H9 (cell line): ENCODE measurements around the gene IL16. TPM values are rescaled to one million over a fixed set of nuclear protein-coding genes. Genes with fewer than 3 reads are reported as not detected.

Source experiments
- DNase-seq: peaks from one replicate; pipeline ENCODE4 v3.0.0-alpha.2; 2017
- H2AFZ ChIP-seq: one replicate; pipeline ENCODE4 v1.6.1; 2013; ENCODE audit warnings: mild to moderate bottlenecking, low read length, control low read depth, moderate library complexity
- H2AK5ac ChIP-seq: 2 replicates; pipeline ENCODE4 v1.6.1; 2013; ENCODE audit warnings: low read length, control low read depth, mixed read lengths; ENCODE audit not compliant: insufficient read length
- H2BK120ac ChIP-seq: one replicate; pipeline ENCODE4 v1.6.1; 2013; ENCODE audit warnings: low read depth, mild to moderate bottlenecking, low read length, control low read depth, inconsistent platforms; ENCODE audit not compliant: poor library complexity, severe bottlenecking
- H2BK12ac ChIP-seq: 2 replicates; pipeline ENCODE4 v1.6.1; 2013; ENCODE audit warnings: low read length, control low read depth, mixed read lengths, low read depth; ENCODE audit not compliant: insufficient read length
- H2BK15ac ChIP-seq: 2 replicates; pipeline ENCODE4 v1.6.1; 2013; ENCODE audit warnings: low read depth, low read length, control low read depth
- H2BK20ac ChIP-seq: one replicate; pipeline ENCODE4 v1.6.1; 2013; ENCODE audit warnings: low read depth, mild to moderate bottlenecking, low read length, control low read depth, inconsistent platforms; ENCODE audit not compliant: poor library complexity, severe bottlenecking
- H2BK5ac ChIP-seq: 2 replicates; pipeline ENCODE4 v1.6.1; 2013; ENCODE audit warnings: low read length, control low read depth, mixed read lengths; ENCODE audit not compliant: insufficient read length
- H3K14ac ChIP-seq: 2 replicates; pipeline ENCODE4 v1.6.1; 2013; ENCODE audit warnings: low read length, control low read depth; ENCODE audit not compliant: insufficient read depth
- H3K18ac ChIP-seq: 2 replicates; pipeline ENCODE4 v1.6.1; 2013; ENCODE audit warnings: low read depth, mild to moderate bottlenecking, mixed read lengths, low read length, control low read depth; ENCODE audit not compliant: insufficient read length
- H3K23ac ChIP-seq: 2 replicates; pipeline ENCODE4 v1.6.1; 2013; ENCODE audit warnings: low read length, control low read depth, mixed read lengths, low read depth; ENCODE audit not compliant: insufficient read length
- H3K23me2 ChIP-seq: 2 replicates; pipeline ENCODE4 v1.6.1; 2013; ENCODE audit warnings: low read depth, mild to moderate bottlenecking, mixed read lengths, low read length, control low read depth; ENCODE audit not compliant: insufficient read length, poor library complexity, severe bottlenecking
- H3K27ac ChIP-seq: 2 replicates; pipeline ENCODE4 v1.5.1; 2013; ENCODE audit warnings: low read length, control low read depth, mixed read lengths, low read depth; ENCODE audit not compliant: insufficient read length
- H3K27me3 ChIP-seq: 2 replicates; pipeline ENCODE4 v1.6.1; 2013; ENCODE audit warnings: low read length, control low read depth, inconsistent platforms; ENCODE audit not compliant: insufficient read depth
- H3K4ac ChIP-seq: 2 replicates; pipeline ENCODE4 v1.6.1; 2013; ENCODE audit warnings: low read depth, mild to moderate bottlenecking, control low read depth, inconsistent platforms, low read length, moderate library complexity
- H3K4me1 ChIP-seq: 2 replicates; pipeline ENCODE4 v1.6.1; 2013; ENCODE audit warnings: low read length, control low read depth, inconsistent platforms; ENCODE audit not compliant: insufficient read depth
- H3K4me2 ChIP-seq: 2 replicates; pipeline ENCODE4 v1.6.1; 2013; ENCODE audit warnings: low read length, control low read depth, mixed read lengths; ENCODE audit not compliant: insufficient read length, insufficient read depth
- H3K56ac ChIP-seq: 2 replicates; pipeline ENCODE4 v1.6.1; 2013; ENCODE audit warnings: low read depth, mild to moderate bottlenecking, mixed read lengths, low read length, control low read depth; ENCODE audit not compliant: insufficient read length
- H3K79me1 ChIP-seq: 2 replicates; pipeline ENCODE4 v1.6.1; 2013; ENCODE audit warnings: low read depth, mild to moderate bottlenecking, moderate library complexity, low read length, control low read depth, inconsistent platforms; ENCODE audit not compliant: insufficient read depth, poor library complexity, severe bottlenecking
- H3K79me2 ChIP-seq: 2 replicates; pipeline ENCODE4 v1.6.1; 2013; ENCODE audit warnings: low read length, control low read depth, inconsistent platforms; ENCODE audit not compliant: insufficient read depth
- H3K9ac ChIP-seq: 2 replicates; pipeline ENCODE4 v1.6.1; 2013; ENCODE audit warnings: low read length, control low read depth, mixed read lengths; ENCODE audit not compliant: insufficient read length; ENCODE audit errors: extremely low read depth
- H3K9me3 ChIP-seq: one replicate; pipeline ENCODE4 v1.6.1; 2013; ENCODE audit warnings: low read depth, low read length, inconsistent platforms; ENCODE audit not compliant: control insufficient read depth
- H3T11ph ChIP-seq: one replicate; pipeline ENCODE4 v1.6.1; 2013; ENCODE audit warnings: mild to moderate bottlenecking, low read length, control low read depth, inconsistent platforms
- H4K20me1 ChIP-seq: one replicate; pipeline ENCODE4 v1.6.1; 2013; ENCODE audit not compliant: control insufficient read depth, insufficient read length, insufficient read depth
- H4K5ac ChIP-seq: 2 replicates; pipeline ENCODE4 v1.6.1; 2013; ENCODE audit warnings: low read depth, mild to moderate bottlenecking, mixed read lengths, low read length, control low read depth; ENCODE audit not compliant: insufficient read length
- H4K8ac ChIP-seq: replicated peaks from 2 replicates; pipeline ENCODE4 v1.6.1; 2013; ENCODE audit warnings: low read length, control low read depth, mixed read lengths, low read depth; ENCODE audit not compliant: insufficient read length
- H4K91ac ChIP-seq: 2 replicates; pipeline ENCODE4 v1.6.1; 2013; ENCODE audit warnings: low read depth, mild to moderate bottlenecking, moderate library complexity, mixed read lengths, low read length, control low read depth; ENCODE audit not compliant: insufficient read length
- H3K27ac Mint-ChIP-seq, 3 experiments: 2 replicates in 2 of 3; 3 replicates in 1 of 3; pipeline ENCODE4 v1.8.0; 2020 to 2021; ENCODE audit warnings: mixed read lengths in 3 of 3, mild to moderate bottlenecking in 1 of 3, moderate library complexity in 1 of 3
- H3K27me3 Mint-ChIP-seq: 2 replicates; pipeline ENCODE4 v1.8.0; 2021; ENCODE audit warnings: low read depth, mild to moderate bottlenecking, moderate library complexity, mixed read lengths
- H3K36me3 Mint-ChIP-seq, 3 experiments: 2 replicates in 2 of 3; 3 replicates in 1 of 3; pipeline ENCODE4 v1.8.0; 2020 to 2021; ENCODE audit warnings: low read depth in 3 of 3, mixed read lengths in 3 of 3; ENCODE audit not compliant: insufficient read depth in 1 of 3
- H3K4me1 Mint-ChIP-seq, 2 experiments: 2 replicates each; pipeline ENCODE4 v1.8.0; 2020; ENCODE audit warnings: mixed read lengths in 2 of 2
- H3K4me3 Mint-ChIP-seq, 2 experiments: 2 replicates in 1 of 2; 3 replicates in 1 of 2; pipeline ENCODE4 v1.8.0; 2020 to 2021; ENCODE audit warnings: mild to moderate bottlenecking in 2 of 2, mixed read lengths in 2 of 2, moderate library complexity in 1 of 2
- H3K9me3 Mint-ChIP-seq, 2 experiments: 2 replicates in 1 of 2; 3 replicates in 1 of 2; pipeline ENCODE4 v1.8.0; 2020; ENCODE audit warnings: mild to moderate bottlenecking in 2 of 2, mixed read lengths in 2 of 2, moderate library complexity in 1 of 2
- CTCF ChIP-seq: fragments of 200-600 bp; sonication (generic); conservative IDR thresholded peaks from 3 replicates; pipeline ENCODE4 v1.8.0; 2021; ENCODE audit warnings: antibody characterized with exemption, mild to moderate bottlenecking
- WGBS: extraction: QIAGEN DNeasy Blood & Tissue Kit; methylation state at CpG from one replicate; pipeline ENCODE4 v1.1.7; 2013; ENCODE audit warnings: missing lambda C conversion rate, low lambda C conversion rate, mixed read lengths; ENCODE audit not compliant: insufficient read length; ENCODE audit errors: extremely low coverage; 5-methylcytosine and 5-hydroxymethylcytosine counted together
- total RNA-seq: library from RNA; stranded (reverse); gene quantifications from 2 replicates; pipeline ENCODE4 v1.2.1, GENCODE V29; 2021

IL16 gene
- total RNA-seq, 1 experiment from 2014 or later: 0.28 TPM

GRCh38 chr15:81174792-81175327 lies 21.8 kb upstream of the IL16 start:
- no peaks in the 10 kb centered on the region for H3K4me1 Mint-ChIP-seq
- no peaks in the 10 kb centered on the region for H3K79me1 ChIP-seq
- H2BK20ac ChIP-seq: no peak overlapping the region
- no peaks in the 10 kb centered on the region for H3K9me3 Mint-ChIP-seq
- no peak overlapping the region for H3K4me2 ChIP-seq
- no peak overlapping the region for H2BK120ac ChIP-seq
- H3K4me3 Mint-ChIP-seq: no peak overlapping the region
- H3K9me3 ChIP-seq: no peaks in the 10 kb centered on the region
- no peak overlapping the region for H4K91ac ChIP-seq
- WGBS: no CpG with 5 or more reads among the region's 1 CpG
- TF ChIP-seq CTCF: peak; percentile 52
- no peaks in the 10 kb centered on the region for H3K23me2 ChIP-seq
- no peak overlapping the region for H2BK5ac ChIP-seq
- H3K56ac ChIP-seq: no peak overlapping the region
- H3K27ac ChIP-seq: no peak overlapping the region
- no peaks in the 10 kb centered on the region for H3K36me3 Mint-ChIP-seq
- H3T11ph ChIP-seq: no peak overlapping the region
- H3K9ac ChIP-seq: no peak overlapping the region
- H4K8ac ChIP-seq: no peak overlapping the region
- no peak overlapping the region for H2BK12ac ChIP-seq
- H2AFZ ChIP-seq: no peak overlapping the region
- H3K4ac ChIP-seq: no peak overlapping the region
- H3K4me1 ChIP-seq: no peaks in the 10 kb centered on the region
- no peaks in the 10 kb centered on the region for H3K79me2 ChIP-seq
- no peak overlapping the region for H2AK5ac ChIP-seq
- no peaks in the 10 kb centered on the region for H3K27me3 ChIP-seq
- H3K23ac ChIP-seq: no peak overlapping the region
- no peak overlapping the region for H3K18ac ChIP-seq
- no peak overlapping the region for H2BK15ac ChIP-seq
- H3K27me3 Mint-ChIP-seq: peaks cover 22% of the 10 kb centered on the region
- no peak for DNase-seq
- peaks cover 2% of the 10 kb centered on the region for H4K20me1 ChIP-seq
- H4K5ac ChIP-seq: no peak overlapping the region
- H3K14ac ChIP-seq: no peak overlapping the region
- no peak overlapping the region for H3K27ac Mint-ChIP-seq
